Cardiac fibroblast (primary cell): Measurements from ENCODE around the gene SLC25A33.
A peak's percentile ranks its signal among the peaks of the same experiment; 100 is the strongest.
"Not testable (repeated sequence)": the region's sequence is repeated elsewhere in the genome, so short reads cannot be mapped to it uniquely, and the experiment has no call there.

Source experiments
- DNase-seq, 2 donors: peaks; one replicate each; pipeline versions ENCODE4 v3.0.0 to v3.0.0-alpha.2; 2010; ENCODE audit warnings: low read depth in 2 of 2
- H3K4me3 ChIP-seq, 2 donors: replicated peaks in 1 of 2; 1 replicate in 1 of 2; 2 replicates in 1 of 2; pipeline ENCODE4 v1.5.1; 2011; ENCODE audit warnings: low read depth in 2 of 2, low read length in 2 of 2, mild to moderate bottlenecking in 2 of 2, moderate library complexity in 1 of 2
- TF ChIP-seq, protein P1 (sequence below): IDR thresholded peaks from one replicate; pipeline ENCODE4 v1.5.1; 2011; ENCODE audit warnings: low read depth, mild to moderate bottlenecking, low read length, inconsistent platforms

The SLC25A33 gene

DNA sequence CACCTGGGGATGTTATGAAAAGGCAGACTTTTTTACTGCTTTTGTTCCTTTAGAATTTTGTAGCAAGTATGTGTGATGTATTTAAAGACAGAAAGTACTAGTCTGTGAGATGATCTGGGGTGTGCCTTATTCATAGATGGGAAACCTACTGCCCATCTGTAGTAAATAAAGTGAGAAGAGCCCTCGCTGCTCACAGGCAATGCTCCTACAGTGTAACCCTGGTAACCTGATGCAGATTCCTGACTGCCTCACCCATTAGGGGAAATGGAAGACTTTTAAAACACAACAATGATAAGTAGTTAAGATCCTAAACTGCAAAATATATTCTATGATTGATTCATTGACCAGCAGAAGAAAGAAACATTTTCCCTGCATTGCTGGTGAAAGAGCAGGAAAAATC lies 30.0 kb downstream of the SLC25A33 start:
- no peak overlapping the region for H3K4me3 ChIP-seq
- no peak for DNase-seq
- TF ChIP-seq, protein P1, sequence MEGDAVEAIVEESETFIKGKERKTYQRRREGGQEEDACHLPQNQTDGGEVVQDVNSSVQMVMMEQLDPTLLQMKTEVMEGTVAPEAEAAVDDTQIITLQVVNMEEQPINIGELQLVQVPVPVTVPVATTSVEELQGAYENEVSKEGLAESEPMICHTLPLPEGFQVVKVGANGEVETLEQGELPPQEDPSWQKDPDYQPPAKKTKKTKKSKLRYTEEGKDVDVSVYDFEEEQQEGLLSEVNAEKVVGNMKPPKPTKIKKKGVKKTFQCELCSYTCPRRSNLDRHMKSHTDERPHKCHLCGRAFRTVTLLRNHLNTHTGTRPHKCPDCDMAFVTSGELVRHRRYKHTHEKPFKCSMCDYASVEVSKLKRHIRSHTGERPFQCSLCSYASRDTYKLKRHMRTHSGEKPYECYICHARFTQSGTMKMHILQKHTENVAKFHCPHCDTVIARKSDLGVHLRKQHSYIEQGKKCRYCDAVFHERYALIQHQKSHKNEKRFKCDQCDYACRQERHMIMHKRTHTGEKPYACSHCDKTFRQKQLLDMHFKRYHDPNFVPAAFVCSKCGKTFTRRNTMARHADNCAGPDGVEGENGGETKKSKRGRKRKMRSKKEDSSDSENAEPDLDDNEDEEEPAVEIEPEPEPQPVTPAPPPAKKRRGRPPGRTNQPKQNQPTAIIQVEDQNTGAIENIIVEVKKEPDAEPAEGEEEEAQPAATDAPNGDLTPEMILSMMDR: no peak

DNA sequence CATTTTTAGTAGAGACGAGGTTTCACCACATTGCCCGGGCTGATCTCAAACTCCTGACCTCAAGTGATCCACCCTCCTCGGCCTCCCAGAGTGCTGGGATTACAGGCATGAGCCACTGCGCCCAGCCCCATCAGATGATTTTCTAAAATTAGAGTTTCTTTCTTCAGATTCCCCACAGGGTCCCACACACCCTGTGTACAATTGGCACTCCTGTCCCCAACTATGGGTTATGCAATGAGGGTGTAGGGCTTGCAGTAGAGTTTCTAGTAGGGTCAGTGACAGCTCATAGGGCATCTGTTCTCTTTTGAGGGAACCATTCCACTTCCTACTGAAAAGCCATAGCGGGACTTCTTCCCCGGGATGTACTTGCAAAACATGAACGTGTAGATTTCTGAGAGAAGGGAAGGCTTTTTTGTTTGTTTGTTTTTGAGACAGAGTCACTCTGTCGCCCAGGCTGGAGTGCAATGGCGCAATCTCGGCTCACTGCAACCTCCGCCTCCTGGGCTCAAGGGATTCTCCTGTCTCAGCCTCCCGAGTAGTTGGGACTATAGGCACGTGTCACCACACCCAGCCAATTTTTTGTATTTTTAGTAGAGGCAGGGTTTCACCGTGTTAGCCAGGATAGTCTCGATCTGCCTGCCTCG lies 31.7 kb downstream of the SLC25A33 start:
- not testable (repeated sequence) for DNase-seq, H3K4me3 ChIP-seq

DNA sequence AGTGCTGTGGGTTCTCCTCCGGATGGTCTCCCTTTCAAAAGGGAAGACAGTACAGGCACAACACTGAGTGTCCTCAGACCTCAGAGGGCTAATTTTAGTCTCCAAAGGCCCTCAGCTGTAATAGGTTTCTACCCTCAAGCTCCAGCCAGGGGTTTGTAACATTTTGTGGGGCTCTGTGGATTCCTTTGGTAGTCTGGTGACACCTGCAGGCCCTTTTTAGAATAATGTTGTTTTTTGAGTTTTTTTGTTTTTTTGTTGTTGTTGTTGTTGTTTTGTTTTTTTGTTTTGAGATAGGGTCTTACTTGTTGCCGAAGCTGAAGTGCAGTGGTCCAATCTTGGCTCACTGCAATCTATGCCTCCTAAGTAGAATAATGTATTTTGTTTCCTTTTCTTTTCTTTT lies 34.5 kb downstream of the SLC25A33 start:
- no peak overlapping the region for H3K4me3 ChIP-seq
- TF ChIP-seq, protein P1: peak; percentile 36
- peak; percentile 48 to 55 for DNase-seq

DNA sequence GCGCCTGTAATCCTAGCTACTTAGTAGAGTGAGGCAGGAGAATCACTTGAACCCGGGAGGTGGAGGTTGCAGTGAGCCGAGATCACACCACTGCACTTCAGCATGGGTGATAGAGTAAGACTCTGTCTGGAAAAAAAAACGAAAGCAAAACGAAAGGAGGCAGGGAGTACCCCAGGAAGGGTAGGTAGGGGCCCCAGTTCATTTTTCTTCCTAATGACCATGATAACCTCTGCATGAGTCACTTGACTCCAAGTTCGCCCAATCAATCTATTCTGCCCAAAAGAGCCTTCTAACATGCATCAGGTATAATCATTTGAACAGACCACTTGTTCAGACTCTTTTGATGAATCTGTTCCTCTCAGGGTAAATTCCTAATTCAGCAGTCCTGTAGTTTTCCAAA lies 36.2 kb downstream of the SLC25A33 start:
- H3K4me3 ChIP-seq: no peak overlapping the region
- TF ChIP-seq, protein P1: no peak
- DNase-seq: no peak

DNA sequence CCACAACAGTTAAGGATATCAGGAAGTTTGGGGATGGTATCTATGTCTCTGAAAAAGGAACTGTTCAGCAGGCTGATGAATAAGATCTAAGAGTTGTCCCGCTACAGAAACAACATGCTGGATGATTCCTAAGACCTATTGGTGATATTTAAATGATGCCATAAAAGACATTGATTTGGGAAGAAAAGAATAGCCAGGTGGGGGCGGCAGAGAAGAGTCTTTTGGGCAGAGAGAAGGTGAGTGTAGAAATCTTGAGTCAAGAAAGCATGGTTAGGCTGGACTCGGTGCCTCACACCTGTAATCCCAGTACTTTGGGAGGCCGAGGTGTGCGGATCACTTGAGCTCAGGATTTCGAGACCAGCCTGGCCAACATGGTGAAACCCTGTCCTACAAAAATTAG lies 37.6 kb downstream of the SLC25A33 start:
- no peak for DNase-seq
- TF ChIP-seq, protein P1: no peak
- no peak overlapping the region for H3K4me3 ChIP-seq

DNA sequence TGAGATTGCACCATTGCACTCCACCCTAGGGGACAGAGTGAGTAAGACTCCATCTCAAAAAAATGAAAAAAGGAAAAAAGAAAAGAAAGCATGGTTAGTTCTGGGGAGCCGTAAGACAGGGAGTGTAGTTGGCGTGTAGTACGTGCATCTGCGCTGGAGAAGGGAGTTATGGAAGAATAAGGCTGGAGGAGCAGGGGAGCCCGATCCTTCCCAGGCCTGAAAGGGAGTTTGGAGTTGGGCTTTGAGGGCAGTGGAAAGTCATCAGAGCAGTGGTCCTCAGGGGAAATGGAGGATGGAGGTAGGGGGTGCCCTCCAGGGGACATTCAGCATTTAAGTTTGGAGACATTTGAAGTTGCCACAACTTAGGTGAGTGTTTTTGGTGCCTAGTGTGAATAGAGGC lies 38.2 kb downstream of the SLC25A33 start:
- H3K4me3 ChIP-seq: no peak overlapping the region
- DNase-seq: no peak
- TF ChIP-seq, protein P1: no peak

DNA sequence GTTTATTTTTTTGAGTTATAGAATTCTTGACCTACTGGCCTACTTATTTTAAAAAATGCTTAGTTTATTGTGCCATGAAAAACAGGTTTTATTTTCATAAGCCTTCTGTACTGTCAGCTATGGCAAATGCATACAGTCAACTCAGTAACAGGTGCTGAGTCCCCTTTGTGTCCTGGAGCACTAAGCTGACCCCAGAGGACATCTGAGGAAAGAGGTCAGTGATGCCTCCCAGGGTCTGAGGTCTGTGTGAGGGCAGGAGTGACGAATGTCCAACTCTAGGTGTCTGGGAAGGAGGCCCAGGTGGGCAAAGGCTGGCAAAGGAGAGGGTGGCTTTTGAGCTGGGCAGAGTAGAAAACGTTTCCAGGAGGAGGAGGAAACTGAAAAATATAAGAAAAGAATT lies 41.7 kb downstream of the SLC25A33 start:
- no peak overlapping the region for H3K4me3 ChIP-seq
- TF ChIP-seq, protein P1: no peak
- DNase-seq: no peak
